GM12878 (cell line): ENCODE measurements around the gene SEC14L6.

Experiments
- BCLAF1 ChIP-seq: fragments of 450-650 bp; IDR thresholded peaks from 2 replicates; pipeline ENCODE4 v1.6.1; 2017; ENCODE audit warnings: antibody characterized with exemption, mild to moderate bottlenecking, moderate library complexity
- CTCF ChIP-seq, 3 experiments: IDR thresholded peaks in 2 of 3; conservative IDR thresholded peaks in 1 of 3; 2 replicates each; pipeline ENCODE4 v1.5.1; 2011; ENCODE audit warnings: low read depth in 3 of 3, low read length in 3 of 3, mild to moderate bottlenecking in 3 of 3, control low read depth in 2 of 3, moderate library complexity in 2 of 3, inconsistent platforms in 1 of 3, mixed read lengths in 1 of 3; ENCODE audit not compliant: control insufficient read depth in 2 of 3, insufficient read depth in 1 of 3; ENCODE audit errors: extremely low read depth in 1 of 3
- E2F4 ChIP-seq: IDR thresholded peaks from 2 replicates; pipeline ENCODE4 v1.6.1; 2012; ENCODE audit warnings: low read depth, low read length, improper control_type of control experiment
- EP300 ChIP-seq, 2 experiments: fragments of 150-350 bp in 1 of 2; IDR thresholded peaks; 2 replicates each; pipeline ENCODE4 v1.6.1; 2011 to 2012; ENCODE audit warnings: low read depth in 2 of 2, low read length in 2 of 2, borderline replicate concordance in 1 of 2, improper control_type of control experiment in 1 of 2, inconsistent platforms in 1 of 2; ENCODE audit not compliant: control insufficient read depth in 1 of 2
- HDAC2 ChIP-seq: fragments of 200-600 bp; sonication (generic); IDR thresholded peaks from 2 replicates; pipeline ENCODE4 v1.6.1; 2017
- IRF5 ChIP-seq: fragments of 450-650 bp; IDR thresholded peaks from 2 replicates; pipeline ENCODE4 v1.6.1; 2017; ENCODE audit warnings: borderline replicate concordance
- NFYB ChIP-seq: IDR thresholded peaks from 2 replicates; pipeline ENCODE4 v1.6.1; 2011; ENCODE audit warnings: low read depth, mild to moderate bottlenecking, low read length, improper control_type of control experiment, moderate library complexity; ENCODE audit not compliant: insufficient read depth
- PML ChIP-seq: IDR thresholded peaks from 2 replicates; pipeline ENCODE4 v1.6.1; 2012; ENCODE audit warnings: low read length, inconsistent platforms
- POLR2A ChIP-seq: IDR thresholded peaks from 2 replicates; pipeline ENCODE4 v1.6.1; 2011; ENCODE audit warnings: low read depth, mild to moderate bottlenecking, low read length
- RAD51 ChIP-seq: fragments of 450-650 bp; IDR thresholded peaks from 2 replicates; pipeline ENCODE4 v1.6.1; 2016; ENCODE audit warnings: moderate library complexity, mild to moderate bottlenecking, inconsistent platforms
- REST ChIP-seq: IDR thresholded peaks from 2 replicates; pipeline ENCODE4 v1.6.1; 2012; ENCODE audit warnings: mild to moderate bottlenecking, low read depth, low read length
- SRF ChIP-seq, 2 experiments: IDR thresholded peaks; 2 replicates each; pipeline ENCODE4 v1.6.1; 2011; ENCODE audit warnings: low read depth in 2 of 2, low read length in 2 of 2, mild to moderate bottlenecking in 1 of 2, moderate library complexity in 1 of 2
- TBL1XR1 ChIP-seq: IDR thresholded peaks from 2 replicates; pipeline ENCODE4 v1.6.1; 2012; ENCODE audit warnings: low read depth, low read length, improper control_type of control experiment
- ZBTB11 ChIP-seq: fragments of 450-650 bp; formaldehyde crosslinking; IDR thresholded peaks from 2 replicates; pipeline ENCODE4 v1.5.0; 2022; ENCODE audit warnings: mild to moderate bottlenecking, missing genetic modification characterization

- TF ChIP-seq TBL1XR1: no peak
- TF ChIP-seq POLR2A: no peak
- no peak for TF ChIP-seq SRF (IDR thresholded peaks at IDR 0.05; ENCODE audit: low read depth in 2 of 2, low read length in 2 of 2)
- TF ChIP-seq CTCF (IDR thresholded peaks at IDR 0.05 in 2 of 3, conservative IDR thresholded peaks at IDR 0.05 in 1 of 3; ENCODE audit: control insufficient read depth in 2 of 3, extremely low read depth in 1 of 3, insufficient read depth in 1 of 3, low read depth in 3 of 3, low read length in 3 of 3): no peak
- TF ChIP-seq EP300 (IDR thresholded peaks at IDR 0.05; ENCODE audit: borderline replicate concordance in 1 of 2, control insufficient read depth in 1 of 2, low read depth in 2 of 2, low read length in 2 of 2): no peak
- no peak for TF ChIP-seq ZBTB11 (CRISPR knock-in tag)
- no peak for TF ChIP-seq HDAC2
- TF ChIP-seq BCLAF1: no peak
- no peak for TF ChIP-seq REST
- no peak for TF ChIP-seq IRF5
- no peak for TF ChIP-seq RAD51
- TF ChIP-seq PML: no peak
- TF ChIP-seq NFYB: no peak
- TF ChIP-seq E2F4: no peak
Observed at GRCh38 chr22:30495041-30495784, 51.3 kb downstream of the SEC14L6 start.
